ENCODE results near the gene SP140L. TPM values are rescaled to one million over a fixed set of nuclear protein-coding genes. Genes with fewer than 3 reads are reported as not detected.
"Not testable (repeated sequence)": the region's sequence is repeated elsewhere in the genome, so short reads cannot be mapped to it uniquely, and the experiment has no call there.

The SP140L gene
- total RNA-seq, result 10 to 100 TPM; 41.9 to 44.1 TPM

GRCh38 chr2:230326453-230327417 is at the start of gene SP140L:
TSS of gene SP140L (plus strand) at chr2:230327193. CDS start at chr2:230327270, 77 bp downstream.
- POLR2A ChIA-PET, result interaction anchor here (0.6 to 1.7 kb wide), 13 partner anchors 8 to 110 kb away, joined by 3 to 8 read pairs (median 3); partner anchors contain the start of genes SP110 and SP140
- H3K4me1 Mint-ChIP-seq (ENCODE audit: low read depth), result peaks cover 56% of the 10 kb centered on the region
- intact Hi-C loops (cut with micrococcal nuclease), result loop anchor here (1.0 to 5.0 kb wide), 8 partner anchors 7 to 466 kb away; partner anchors contain the start of gene SP100
- CTCF ChIA-PET, result interaction anchor here (0.6 to 1.4 kb wide), 5 partner anchors 22 to 311 kb away, joined by 3 to 8 read pairs (median 3); no protein-coding TSS in a partner anchor
- peak within 1 kb of the TSS; percentile 88 for H3K4me3 Mint-ChIP-seq
- DNase-seq, result peak; percentile 87
- H3K27me3 Mint-ChIP-seq, result no peaks in the 10 kb centered on the region
- H3K27ac Mint-ChIP-seq, result peak within 1 kb of the TSS; percentile 94
- H3K9me3 Mint-ChIP-seq, result no peaks in the 10 kb centered on the region
- H3K36me3 Mint-ChIP-seq, result peaks cover 24% of the 10 kb centered on the region

- no peak overlapping the region for H3K4me3 Mint-ChIP-seq
- intact Hi-C loops (cut with micrococcal nuclease), result no loop called here
- ChIA-PET CTCF (no interaction called here), POLR2A (no interaction called here)
- H3K27ac Mint-ChIP-seq, result no peak overlapping the region
- no peaks in the 10 kb centered on the region for H3K9me3 Mint-ChIP-seq
- H3K4me1 Mint-ChIP-seq (ENCODE audit: low read depth), result peaks cover 17% of the 10 kb centered on the region
- DNase-seq, result no peak
- H3K27me3 Mint-ChIP-seq, result no peaks in the 10 kb centered on the region
- peaks cover 39% of the 10 kb centered on the region for H3K36me3 Mint-ChIP-seq
Observed at GRCh38 chr2:230282936-230283335, 44.1 kb upstream of the SP140L start.

- ChIA-PET POLR2A (no interaction called here), CTCF (no interaction called here)
- Mint-ChIP-seq H3K27ac (no peak overlapping the region), H3K36me3 (peaks cover 58% of the 10 kb centered on the region), H3K4me1 (ENCODE audit: low read depth) (peaks cover 29% of the 10 kb centered on the region), H3K4me3 (no peak overlapping the region), H3K27me3 (no peaks in the 10 kb centered on the region), H3K9me3 (peaks cover 4% of the 10 kb centered on the region)
- intact Hi-C loops (cut with micrococcal nuclease), result loop anchor here (5.0 kb wide), 1 partner anchor 41 kb away; the partner anchor contains the start of gene SP140L
- no peak for DNase-seq
Observed at GRCh38 chr2:230286048-230286447, 40.9 kb upstream of the SP140L start.

GRCh38 chr2:230289311-230289710 is 37.7 kb upstream of the SP140L start:
- DNase-seq, H3K27ac Mint-ChIP-seq, H3K9me3 Mint-ChIP-seq, H3K4me3 Mint-ChIP-seq, H3K27me3 Mint-ChIP-seq, POLR2A ChIA-PET, CTCF ChIA-PET: not testable (repeated sequence)
- H3K4me1 Mint-ChIP-seq (ENCODE audit: low read depth), result peaks cover 29% of the 10 kb centered on the region
- H3K36me3 Mint-ChIP-seq, result peaks cover 81% of the 10 kb centered on the region
- intact Hi-C loops (cut with micrococcal nuclease), result loop anchor here (2.0 to 5.0 kb wide), 2 partner anchors 38 to 55 kb away; partner anchors contain the start of gene SP140L

- H3K4me3 Mint-ChIP-seq, result no peak overlapping the region
- peaks cover 89% of the 10 kb centered on the region for H3K36me3 Mint-ChIP-seq
- ChIA-PET CTCF (interaction anchor here (0.6 kb wide), 1 partner anchor 503 kb away, joined by 3 read pairs; no protein-coding TSS in a partner anchor), POLR2A (no interaction called here)
- peaks cover 6% of the 10 kb centered on the region for H3K4me1 Mint-ChIP-seq (ENCODE audit: low read depth)
- H3K27ac Mint-ChIP-seq, result no peak overlapping the region
- no peaks in the 10 kb centered on the region for H3K27me3 Mint-ChIP-seq
- no peaks in the 10 kb centered on the region for H3K9me3 Mint-ChIP-seq
- intact Hi-C loops (cut with micrococcal nuclease), result no loop called here
- DNase-seq, result no peak
Observed at GRCh38 chr2:230295192-230295591, 31.8 kb upstream of the SP140L start.

- DNase-seq, result no peak
- intact Hi-C loops (cut with micrococcal nuclease), result no loop called here
- POLR2A ChIA-PET, result no interaction called here
- Mint-ChIP-seq H3K9me3 (peaks cover 2% of the 10 kb centered on the region), H3K4me1 (ENCODE audit: low read depth) (peaks cover 6% of the 10 kb centered on the region), H3K27me3 (no peaks in the 10 kb centered on the region), H3K36me3 (peaks cover 89% of the 10 kb centered on the region), H3K4me3 (no peak overlapping the region), H3K27ac (no peak overlapping the region)
- CTCF ChIA-PET, result interaction anchor here (2.0 kb wide), 1 partner anchor 26 kb away, joined by 5 read pairs; no protein-coding TSS in a partner anchor
Observed at GRCh38 chr2:230296917-230297316, 30.1 kb upstream of the SP140L start.

- Mint-ChIP-seq H3K4me3 (no peak overlapping the region), H3K36me3 (peaks cover 76% of the 10 kb centered on the region), H3K27ac (no peak overlapping the region), H3K9me3 (peaks cover 12% of the 10 kb centered on the region), H3K27me3 (no peaks in the 10 kb centered on the region), H3K4me1 (ENCODE audit: low read depth) (peaks cover 6% of the 10 kb centered on the region)
- no peak for DNase-seq
- ChIA-PET POLR2A (no interaction called here), CTCF (no interaction called here)
- intact Hi-C loops (cut with micrococcal nuclease), result no loop called here
Observed at GRCh38 chr2:230299618-230300017, 27.4 kb upstream of the SP140L start.

GRCh38 chr2:230305416-230306275 is 21.3 kb upstream of the SP140L start:
- Mint-ChIP-seq H3K4me1 (ENCODE audit: low read depth) (no peaks in the 10 kb centered on the region), H3K9me3 (peaks cover 12% of the 10 kb centered on the region), H3K27ac (no peak overlapping the region), H3K4me3 (no peak overlapping the region), H3K36me3 (peaks cover 43% of the 10 kb centered on the region), H3K27me3 (no peaks in the 10 kb centered on the region)
- intact Hi-C loops (cut with micrococcal nuclease), result no loop called here
- CTCF ChIA-PET, result no interaction called here
- POLR2A ChIA-PET, result no interaction called here
- DNase-seq, result no peak

- POLR2A ChIA-PET, result no interaction called here
- no peak overlapping the region for H3K4me3 Mint-ChIP-seq
- DNase-seq, result no peak
- peaks cover 38% of the 10 kb centered on the region for H3K36me3 Mint-ChIP-seq
- no peaks in the 10 kb centered on the region for H3K27me3 Mint-ChIP-seq
- CTCF ChIA-PET, result no interaction called here
- H3K27ac Mint-ChIP-seq, result no peak overlapping the region
- H3K9me3 Mint-ChIP-seq, result peaks cover 12% of the 10 kb centered on the region
- intact Hi-C loops (cut with micrococcal nuclease), result no loop called here
- H3K4me1 Mint-ChIP-seq (ENCODE audit: low read depth), result no peaks in the 10 kb centered on the region
Observed at GRCh38 chr2:230306474-230306873, 20.5 kb upstream of the SP140L start.

GRCh38 chr2:230307485-230307884 is 19.5 kb upstream of the SP140L start:
- H3K9me3 Mint-ChIP-seq, result peaks cover 6% of the 10 kb centered on the region
- POLR2A ChIA-PET, result no interaction called here
- intact Hi-C loops (cut with micrococcal nuclease), result no loop called here
- H3K27ac Mint-ChIP-seq, result no peak overlapping the region
- no peaks in the 10 kb centered on the region for H3K27me3 Mint-ChIP-seq
- H3K4me3 Mint-ChIP-seq, result no peak overlapping the region
- CTCF ChIA-PET, result no interaction called here
- DNase-seq, result no peak
- peaks cover 41% of the 10 kb centered on the region for H3K36me3 Mint-ChIP-seq
- no peaks in the 10 kb centered on the region for H3K4me1 Mint-ChIP-seq (ENCODE audit: low read depth)

- Mint-ChIP-seq H3K36me3 (peaks cover 41% of the 10 kb centered on the region), H3K4me3 (no peak overlapping the region), H3K27ac (no peak overlapping the region), H3K9me3 (no peaks in the 10 kb centered on the region), H3K4me1 (ENCODE audit: low read depth) (no peaks in the 10 kb centered on the region), H3K27me3 (no peaks in the 10 kb centered on the region)
- intact Hi-C loops (cut with micrococcal nuclease), result no loop called here
- ChIA-PET POLR2A (no interaction called here), CTCF (no interaction called here)
- DNase-seq, result no peak
Observed at GRCh38 chr2:230308402-230309000, 18.5 kb upstream of the SP140L start.

- H3K4me1 Mint-ChIP-seq (ENCODE audit: low read depth); DNase-seq; H3K9me3 Mint-ChIP-seq; intact Hi-C loops (cut with micrococcal nuclease); POLR2A ChIA-PET; CTCF ChIA-PET; H3K27ac Mint-ChIP-seq; H3K27me3 Mint-ChIP-seq; H3K4me3 Mint-ChIP-seq: not testable (repeated sequence)
- H3K36me3 Mint-ChIP-seq, result peaks cover 51% of the 10 kb centered on the region
Observed at GRCh38 chr2:230310792-230311191, 16.2 kb upstream of the SP140L start.
